Cardiac fibroblast (primary cell): ENCODE data around the gene VBP1.
A peak's percentile ranks its signal among the peaks of the same experiment; 100 is the strongest.

Experiments
- DNase-seq, 2 donors: peaks; one replicate each; pipeline versions ENCODE4 v3.0.0 to v3.0.0-alpha.2; 2010; ENCODE audit warnings: low read depth in 2 of 2
- H3K4me3 ChIP-seq, 2 donors: replicated peaks in 1 of 2; 1 replicate in 1 of 2; 2 replicates in 1 of 2; pipeline ENCODE4 v1.5.1; 2011; ENCODE audit warnings: low read depth in 2 of 2, low read length in 2 of 2, mild to moderate bottlenecking in 2 of 2, moderate library complexity in 1 of 2
- CTCF ChIP-seq: IDR thresholded peaks from one replicate; pipeline ENCODE4 v1.5.1; 2011; ENCODE audit warnings: low read depth, mild to moderate bottlenecking, low read length, inconsistent platforms

The VBP1 gene

GRCh38 chrX:155216179-155216939 lies at the start of gene VBP1:
TSS of gene VBP1 (plus strand) at chrX:155216460. CDS start at chrX:155216483, 23 bp downstream.
- peak; percentile 96 to 97 for DNase-seq
- peak within 1 kb of the TSS; percentile 82 for H3K4me3 ChIP-seq
- peak; percentile 37 for TF ChIP-seq CTCF

- TF ChIP-seq CTCF: no peak
- peak in 1 of 2 donors; percentile 3 for DNase-seq
These were observed 46.4 kb upstream of the VBP1 start for GRCh38 chrX:155169881-155170280.

GRCh38 chrX:155179346-155179997 lies 36.8 kb upstream of the VBP1 start:
- peak; percentile 3 to 4 for DNase-seq
- TF ChIP-seq CTCF: no peak
- H3K4me3 ChIP-seq: no peak overlapping the region

More at GRCh38 chrX:155169881-155170280, 46.4 kb upstream of the VBP1 start:
- no peak overlapping the region for H3K4me3 ChIP-seq

GRCh38 chrX:155188786-155189185 lies 27.5 kb upstream of the VBP1 start:
- H3K4me3 ChIP-seq: no peak overlapping the region
- no peak for TF ChIP-seq CTCF
- DNase-seq: no peak

- DNase-seq: no peak
- no peak overlapping the region for H3K4me3 ChIP-seq
- TF ChIP-seq CTCF: no peak
These were observed 5.1 kb upstream of the VBP1 start for GRCh38 chrX:155211208-155211607.

GRCh38 chrX:155213731-155214130 lies 2.5 kb upstream of the VBP1 start:
- H3K4me3 ChIP-seq: no peak overlapping the region
- no peak for TF ChIP-seq CTCF
- DNase-seq: no peak
